Astrocyte (in vitro differentiated cells and primary cell): ENCODE measurements around the gene AATK. TPM values are rescaled to one million over a fixed set of nuclear protein-coding genes. Genes with fewer than 3 reads are reported as not detected.

Experiments
- DNase-seq: peaks from one replicate; pipeline ENCODE4 v3.0.0-alpha.2; 2010; ENCODE audit warnings: low read depth
- FAIRE-seq: peaks from 2 replicates; lab custom pipeline; 2011; peaks lifted over from hg19 to GRCh38; lab: Jason Lieb, UNC
- H2AFZ ChIP-seq: 2 replicates; pipeline ENCODE4 v1.6.0; 2012; ENCODE audit warnings: low read depth, low read length, inconsistent platforms
- H3K27ac ChIP-seq: 2 replicates; pipeline ENCODE4 v1.5.1; 2011; ENCODE audit warnings: low read depth, low read length, inconsistent platforms
- H3K27me3 ChIP-seq: 2 replicates; pipeline ENCODE4 v1.6.0; 2011; ENCODE audit warnings: low read length, inconsistent platforms; ENCODE audit not compliant: insufficient read depth
- H3K36me3 ChIP-seq: 2 replicates; pipeline ENCODE4 v1.5.1; 2011; ENCODE audit warnings: low read length, inconsistent platforms; ENCODE audit not compliant: insufficient read depth
- H3K4me1 ChIP-seq: 2 replicates; pipeline ENCODE4 v1.5.1; 2011; ENCODE audit warnings: low read length, inconsistent platforms; ENCODE audit not compliant: insufficient read depth
- H3K4me2 ChIP-seq: 2 replicates; pipeline ENCODE4 v1.6.0; 2012; ENCODE audit warnings: low read length, inconsistent platforms
- H3K4me3 ChIP-seq: 2 replicates; pipeline ENCODE4 v1.5.1; 2011; ENCODE audit warnings: low read depth, mild to moderate bottlenecking, low read length, inconsistent platforms; ENCODE audit not compliant: insufficient read depth
- H3K79me2 ChIP-seq: 2 replicates; pipeline ENCODE4 v1.6.0; 2012; ENCODE audit warnings: mild to moderate bottlenecking, low read length, inconsistent platforms; ENCODE audit not compliant: insufficient read depth
- H3K9ac ChIP-seq: 2 replicates; pipeline ENCODE4 v1.6.0; 2012; ENCODE audit warnings: mild to moderate bottlenecking, low read length, inconsistent platforms
- H3K9me3 ChIP-seq: 2 replicates; pipeline ENCODE4 v1.5.1; 2012; ENCODE audit warnings: low read depth, mild to moderate bottlenecking, low read length, inconsistent platforms; ENCODE audit not compliant: insufficient read depth
- H4K20me1 ChIP-seq: 2 replicates; pipeline ENCODE4 v1.6.0; 2012; ENCODE audit warnings: low read length, inconsistent platforms; ENCODE audit not compliant: insufficient read depth
- H3K27ac Mint-ChIP-seq: one replicate; pipeline ENCODE4 v1.8.0; 2021; ENCODE audit warnings: mild to moderate bottlenecking, mixed read lengths; ENCODE audit not compliant: unreplicated experiment
- H3K27me3 Mint-ChIP-seq: one replicate; pipeline ENCODE4 v1.8.0; 2021; ENCODE audit warnings: low read depth, mixed read lengths; ENCODE audit not compliant: unreplicated experiment
- H3K36me3 Mint-ChIP-seq: one replicate; pipeline ENCODE4 v1.8.0; 2021; ENCODE audit warnings: low read depth, mixed read lengths; ENCODE audit not compliant: unreplicated experiment
- H3K4me1 Mint-ChIP-seq: one replicate; pipeline ENCODE4 v1.8.0; 2021; ENCODE audit warnings: low read depth, mixed read lengths; ENCODE audit not compliant: unreplicated experiment
- H3K4me3 Mint-ChIP-seq: one replicate; pipeline ENCODE4 v1.8.0; 2021; ENCODE audit warnings: mild to moderate bottlenecking, moderate library complexity, mixed read lengths; ENCODE audit not compliant: unreplicated experiment
- H3K9me3 Mint-ChIP-seq: one replicate; pipeline ENCODE4 v1.8.0; 2021; ENCODE audit warnings: mild to moderate bottlenecking, mixed read lengths; ENCODE audit not compliant: unreplicated experiment
- CTCF ChIP-seq: IDR thresholded peaks from 2 replicates; pipeline ENCODE4 v1.5.1; 2011; ENCODE audit warnings: low read depth, mild to moderate bottlenecking, inconsistent platforms, low read length, moderate library complexity; ENCODE audit not compliant: insufficient read depth
- EZH2 ChIP-seq: IDR thresholded peaks from 2 replicates; pipeline ENCODE4 v1.6.1; 2012; ENCODE audit warnings: mild to moderate bottlenecking, low read length, inconsistent platforms; ENCODE audit not compliant: insufficient read depth
- total RNA-seq: library from RNA; stranded (reverse); gene quantifications from 2 replicates; pipeline ENCODE4 v1.2.1, GENCODE V29; 2021

Gene AATK
- total RNA-seq, 1 donor from 2014 or later, result 0.54 TPM

DNA sequence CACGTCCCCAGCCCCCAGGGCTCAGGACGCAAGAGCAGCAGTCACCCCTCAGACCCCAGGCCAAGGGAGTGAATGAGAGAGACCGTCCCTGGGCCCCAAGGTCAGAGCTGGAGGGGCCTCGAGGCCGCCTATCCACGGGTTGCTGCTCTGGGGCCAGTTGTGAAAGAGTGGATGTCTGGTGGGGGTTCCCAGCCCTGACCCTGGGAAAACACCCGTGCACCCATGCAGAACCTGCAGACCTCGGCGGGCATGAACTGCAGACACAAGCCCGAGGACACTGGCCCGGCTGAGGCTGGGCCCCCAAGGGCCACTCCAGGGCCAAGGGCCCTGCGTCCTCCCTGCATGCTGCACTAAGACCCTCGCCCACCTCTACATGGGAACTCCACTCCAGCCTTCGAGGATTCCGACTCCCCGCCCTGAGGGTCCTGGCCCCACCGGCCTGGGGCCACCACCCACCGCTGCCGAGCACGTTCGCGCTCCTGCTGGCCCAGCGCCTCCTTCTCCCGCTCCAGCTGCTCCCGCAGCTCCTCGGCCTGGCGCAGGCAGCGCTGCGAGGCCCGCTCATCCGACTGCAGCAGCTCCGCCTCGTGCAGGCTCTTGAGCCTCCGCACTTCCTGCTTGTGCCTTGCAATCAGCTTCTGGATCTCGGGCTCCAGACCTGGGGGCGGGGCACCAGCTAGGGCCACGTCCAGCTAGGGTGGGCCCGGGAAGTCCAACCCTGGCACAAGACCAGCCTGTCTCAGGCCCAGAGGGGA, 27.6 kb upstream of the AATK start:
- H3K27ac Mint-ChIP-seq, result no peak overlapping the region
- H3K9ac ChIP-seq, result no peak overlapping the region
- H3K79me2 ChIP-seq, result no peaks in the 10 kb centered on the region
- no peaks in the 10 kb centered on the region for H3K27me3 ChIP-seq
- no peaks in the 10 kb centered on the region for H3K36me3 ChIP-seq
- H3K9me3 ChIP-seq, result no peaks in the 10 kb centered on the region
- H3K27ac ChIP-seq, result no peak overlapping the region
- H3K4me3 Mint-ChIP-seq, result no peak overlapping the region
- DNase-seq (no peak), FAIRE-seq (no peak)
- H3K4me1 Mint-ChIP-seq, result no peaks in the 10 kb centered on the region
- no peak overlapping the region for H3K4me2 ChIP-seq
- no peaks in the 10 kb centered on the region for H3K27me3 Mint-ChIP-seq
- no peaks in the 10 kb centered on the region for H4K20me1 ChIP-seq
- TF ChIP-seq CTCF (no peak), EZH2 (no peak)
- no peaks in the 10 kb centered on the region for H3K4me1 ChIP-seq
- no peak overlapping the region for H2AFZ ChIP-seq
- H3K4me3 ChIP-seq, result no peak overlapping the region
- H3K9me3 Mint-ChIP-seq, result no peaks in the 10 kb centered on the region
- peaks cover 3% of the 10 kb centered on the region for H3K36me3 Mint-ChIP-seq

DNA sequence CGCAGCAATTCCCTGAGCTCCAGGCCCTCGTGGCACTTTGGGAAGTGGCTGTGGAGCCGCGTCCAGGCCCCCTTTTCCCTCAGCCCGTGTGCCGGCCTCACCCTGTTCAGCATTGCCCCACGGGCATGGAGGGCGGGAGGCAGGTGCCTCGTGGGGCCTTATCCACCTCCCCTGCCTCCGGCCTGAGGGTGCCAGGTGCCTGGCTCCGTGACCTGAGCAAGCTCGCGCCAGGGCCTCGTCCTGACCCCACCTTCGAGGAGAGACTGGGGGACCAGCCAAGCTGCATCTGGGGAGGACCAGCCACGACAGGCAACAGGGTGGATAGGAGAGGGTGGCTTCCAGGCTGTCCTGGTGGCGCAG, 27.0 kb upstream of the AATK start:
- TF ChIP-seq CTCF, result no peak
- no peak for TF ChIP-seq EZH2
- no peak for FAIRE-seq
- H3K4me1 ChIP-seq, result no peaks in the 10 kb centered on the region
- H3K4me2 ChIP-seq, result no peak overlapping the region
- H3K27me3 ChIP-seq, result no peaks in the 10 kb centered on the region
- no peak overlapping the region for H3K27ac Mint-ChIP-seq
- no peaks in the 10 kb centered on the region for H3K9me3 Mint-ChIP-seq
- no peak overlapping the region for H3K4me3 ChIP-seq
- H3K36me3 ChIP-seq, result no peaks in the 10 kb centered on the region
- H3K27ac ChIP-seq, result no peak overlapping the region
- H3K4me1 Mint-ChIP-seq, result no peaks in the 10 kb centered on the region
- H3K36me3 Mint-ChIP-seq, result peaks cover 3% of the 10 kb centered on the region
- no peaks in the 10 kb centered on the region for H4K20me1 ChIP-seq
- no peak overlapping the region for H3K4me3 Mint-ChIP-seq
- H3K9ac ChIP-seq, result no peak overlapping the region
- H2AFZ ChIP-seq, result no peak overlapping the region
- no peaks in the 10 kb centered on the region for H3K79me2 ChIP-seq
- DNase-seq, result no peak
- H3K27me3 Mint-ChIP-seq, result no peaks in the 10 kb centered on the region
- no peaks in the 10 kb centered on the region for H3K9me3 ChIP-seq

DNA sequence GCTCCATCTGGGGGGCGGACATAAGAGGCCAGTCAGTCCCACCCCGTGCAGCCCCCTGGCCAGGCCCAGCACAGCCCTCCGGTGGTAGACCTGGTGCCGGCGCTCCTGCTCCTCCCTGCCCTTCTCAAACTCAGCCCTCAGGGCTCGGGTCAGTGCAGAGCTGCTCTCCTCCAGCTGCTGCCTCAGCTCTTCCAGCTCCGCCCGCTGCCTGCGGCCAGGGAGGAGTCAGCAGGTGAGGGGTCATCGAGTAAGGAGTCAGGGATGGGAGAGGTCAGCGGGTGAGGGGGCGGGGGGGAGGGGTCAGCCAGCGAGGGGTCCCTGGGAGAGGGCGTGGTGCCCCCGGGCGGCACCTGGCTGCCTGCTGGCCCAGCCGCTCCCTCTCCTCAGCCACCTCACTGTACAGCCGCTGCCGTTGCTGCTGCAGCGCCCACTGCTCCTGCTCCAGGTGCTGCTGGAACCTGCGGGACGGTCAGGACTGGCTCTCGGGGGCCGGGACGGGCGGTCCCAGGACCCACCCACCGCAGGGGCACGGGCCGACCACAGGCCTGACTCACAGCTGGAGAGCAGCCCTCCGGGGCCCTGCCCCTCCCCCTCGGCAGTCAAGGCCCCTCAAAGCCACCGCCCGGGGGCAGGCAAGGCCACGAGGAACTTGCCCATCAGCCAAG, 26.5 kb upstream of the AATK start:
- Histone ChIP-seq H3K4me1 (no peaks in the 10 kb centered on the region), H3K27me3 (no peaks in the 10 kb centered on the region), H3K79me2 (no peaks in the 10 kb centered on the region), H3K27ac (no peak overlapping the region), H3K4me3 (no peak overlapping the region), H3K9me3 (no peaks in the 10 kb centered on the region), H3K36me3 (no peaks in the 10 kb centered on the region), H3K9ac (no peak overlapping the region), H4K20me1 (no peaks in the 10 kb centered on the region), H2AFZ (no peak overlapping the region), H3K4me2 (no peak overlapping the region)
- Mint-ChIP-seq H3K4me1 (no peaks in the 10 kb centered on the region), H3K36me3 (peaks cover 3% of the 10 kb centered on the region), H3K27me3 (no peaks in the 10 kb centered on the region), H3K27ac (no peak overlapping the region), H3K9me3 (no peaks in the 10 kb centered on the region), H3K4me3 (no peak overlapping the region)
- FAIRE-seq (no peak), DNase-seq (no peak)
- TF ChIP-seq EZH2, result no peak
